H9 (cell line): Measurements from ENCODE around the gene NPLOC4. TPM values are rescaled to one million over a fixed set of nuclear protein-coding genes. Genes with fewer than 3 reads are reported as not detected.

ENCODE experiments used
- DNase-seq: peaks from one replicate; pipeline ENCODE4 v3.0.0-alpha.2; 2017
- H2AFZ ChIP-seq: one replicate; pipeline ENCODE4 v1.6.1; 2013; ENCODE audit warnings: mild to moderate bottlenecking, low read length, control low read depth, moderate library complexity
- H2AK5ac ChIP-seq: 2 replicates; pipeline ENCODE4 v1.6.1; 2013; ENCODE audit warnings: low read length, control low read depth, mixed read lengths; ENCODE audit not compliant: insufficient read length
- H2BK120ac ChIP-seq: one replicate; pipeline ENCODE4 v1.6.1; 2013; ENCODE audit warnings: low read depth, mild to moderate bottlenecking, low read length, control low read depth, inconsistent platforms; ENCODE audit not compliant: poor library complexity, severe bottlenecking
- H2BK12ac ChIP-seq: 2 replicates; pipeline ENCODE4 v1.6.1; 2013; ENCODE audit warnings: low read length, control low read depth, mixed read lengths, low read depth; ENCODE audit not compliant: insufficient read length
- H2BK15ac ChIP-seq: 2 replicates; pipeline ENCODE4 v1.6.1; 2013; ENCODE audit warnings: low read depth, low read length, control low read depth
- H2BK20ac ChIP-seq: one replicate; pipeline ENCODE4 v1.6.1; 2013; ENCODE audit warnings: low read depth, mild to moderate bottlenecking, low read length, control low read depth, inconsistent platforms; ENCODE audit not compliant: poor library complexity, severe bottlenecking
- H2BK5ac ChIP-seq: 2 replicates; pipeline ENCODE4 v1.6.1; 2013; ENCODE audit warnings: low read length, control low read depth, mixed read lengths; ENCODE audit not compliant: insufficient read length
- H3K14ac ChIP-seq: 2 replicates; pipeline ENCODE4 v1.6.1; 2013; ENCODE audit warnings: low read length, control low read depth; ENCODE audit not compliant: insufficient read depth
- H3K18ac ChIP-seq: 2 replicates; pipeline ENCODE4 v1.6.1; 2013; ENCODE audit warnings: low read depth, mild to moderate bottlenecking, mixed read lengths, low read length, control low read depth; ENCODE audit not compliant: insufficient read length
- H3K23ac ChIP-seq: 2 replicates; pipeline ENCODE4 v1.6.1; 2013; ENCODE audit warnings: low read length, control low read depth, mixed read lengths, low read depth; ENCODE audit not compliant: insufficient read length
- H3K23me2 ChIP-seq: 2 replicates; pipeline ENCODE4 v1.6.1; 2013; ENCODE audit warnings: low read depth, mild to moderate bottlenecking, mixed read lengths, low read length, control low read depth; ENCODE audit not compliant: insufficient read length, poor library complexity, severe bottlenecking
- H3K27ac ChIP-seq: 2 replicates; pipeline ENCODE4 v1.5.1; 2013; ENCODE audit warnings: low read length, control low read depth, mixed read lengths, low read depth; ENCODE audit not compliant: insufficient read length
- H3K27me3 ChIP-seq: 2 replicates; pipeline ENCODE4 v1.6.1; 2013; ENCODE audit warnings: low read length, control low read depth, inconsistent platforms; ENCODE audit not compliant: insufficient read depth
- H3K4ac ChIP-seq: 2 replicates; pipeline ENCODE4 v1.6.1; 2013; ENCODE audit warnings: low read depth, mild to moderate bottlenecking, control low read depth, inconsistent platforms, low read length, moderate library complexity
- H3K4me1 ChIP-seq: 2 replicates; pipeline ENCODE4 v1.6.1; 2013; ENCODE audit warnings: low read length, control low read depth, inconsistent platforms; ENCODE audit not compliant: insufficient read depth
- H3K4me2 ChIP-seq: 2 replicates; pipeline ENCODE4 v1.6.1; 2013; ENCODE audit warnings: low read length, control low read depth, mixed read lengths; ENCODE audit not compliant: insufficient read length, insufficient read depth
- H3K56ac ChIP-seq: 2 replicates; pipeline ENCODE4 v1.6.1; 2013; ENCODE audit warnings: low read depth, mild to moderate bottlenecking, mixed read lengths, low read length, control low read depth; ENCODE audit not compliant: insufficient read length
- H3K79me1 ChIP-seq: 2 replicates; pipeline ENCODE4 v1.6.1; 2013; ENCODE audit warnings: low read depth, mild to moderate bottlenecking, moderate library complexity, low read length, control low read depth, inconsistent platforms; ENCODE audit not compliant: insufficient read depth, poor library complexity, severe bottlenecking
- H3K79me2 ChIP-seq: 2 replicates; pipeline ENCODE4 v1.6.1; 2013; ENCODE audit warnings: low read length, control low read depth, inconsistent platforms; ENCODE audit not compliant: insufficient read depth
- H3K9ac ChIP-seq: 2 replicates; pipeline ENCODE4 v1.6.1; 2013; ENCODE audit warnings: low read length, control low read depth, mixed read lengths; ENCODE audit not compliant: insufficient read length; ENCODE audit errors: extremely low read depth
- H3K9me3 ChIP-seq: one replicate; pipeline ENCODE4 v1.6.1; 2013; ENCODE audit warnings: low read depth, low read length, inconsistent platforms; ENCODE audit not compliant: control insufficient read depth
- H3T11ph ChIP-seq: one replicate; pipeline ENCODE4 v1.6.1; 2013; ENCODE audit warnings: mild to moderate bottlenecking, low read length, control low read depth, inconsistent platforms
- H4K20me1 ChIP-seq: one replicate; pipeline ENCODE4 v1.6.1; 2013; ENCODE audit not compliant: control insufficient read depth, insufficient read length, insufficient read depth
- H4K5ac ChIP-seq: 2 replicates; pipeline ENCODE4 v1.6.1; 2013; ENCODE audit warnings: low read depth, mild to moderate bottlenecking, mixed read lengths, low read length, control low read depth; ENCODE audit not compliant: insufficient read length
- H4K8ac ChIP-seq: replicated peaks from 2 replicates; pipeline ENCODE4 v1.6.1; 2013; ENCODE audit warnings: low read length, control low read depth, mixed read lengths, low read depth; ENCODE audit not compliant: insufficient read length
- H4K91ac ChIP-seq: 2 replicates; pipeline ENCODE4 v1.6.1; 2013; ENCODE audit warnings: low read depth, mild to moderate bottlenecking, moderate library complexity, mixed read lengths, low read length, control low read depth; ENCODE audit not compliant: insufficient read length
- H3K27ac Mint-ChIP-seq, 3 experiments: 2 replicates in 2 of 3; 3 replicates in 1 of 3; pipeline ENCODE4 v1.8.0; 2020 to 2021; ENCODE audit warnings: mixed read lengths in 3 of 3, mild to moderate bottlenecking in 1 of 3, moderate library complexity in 1 of 3
- H3K27me3 Mint-ChIP-seq: 2 replicates; pipeline ENCODE4 v1.8.0; 2021; ENCODE audit warnings: low read depth, mild to moderate bottlenecking, moderate library complexity, mixed read lengths
- H3K36me3 Mint-ChIP-seq, 3 experiments: 2 replicates in 2 of 3; 3 replicates in 1 of 3; pipeline ENCODE4 v1.8.0; 2020 to 2021; ENCODE audit warnings: low read depth in 3 of 3, mixed read lengths in 3 of 3; ENCODE audit not compliant: insufficient read depth in 1 of 3
- H3K4me1 Mint-ChIP-seq, 2 experiments: 2 replicates each; pipeline ENCODE4 v1.8.0; 2020; ENCODE audit warnings: mixed read lengths in 2 of 2
- H3K4me3 Mint-ChIP-seq, 2 experiments: 2 replicates in 1 of 2; 3 replicates in 1 of 2; pipeline ENCODE4 v1.8.0; 2020 to 2021; ENCODE audit warnings: mild to moderate bottlenecking in 2 of 2, mixed read lengths in 2 of 2, moderate library complexity in 1 of 2
- H3K9me3 Mint-ChIP-seq, 2 experiments: 2 replicates in 1 of 2; 3 replicates in 1 of 2; pipeline ENCODE4 v1.8.0; 2020; ENCODE audit warnings: mild to moderate bottlenecking in 2 of 2, mixed read lengths in 2 of 2, moderate library complexity in 1 of 2
- CTCF ChIP-seq: fragments of 200-600 bp; sonication (generic); conservative IDR thresholded peaks from 3 replicates; pipeline ENCODE4 v1.8.0; 2021; ENCODE audit warnings: antibody characterized with exemption, mild to moderate bottlenecking
- WGBS: extraction: QIAGEN DNeasy Blood & Tissue Kit; methylation state at CpG from one replicate; pipeline ENCODE4 v1.1.7; 2013; ENCODE audit warnings: missing lambda C conversion rate, low lambda C conversion rate, mixed read lengths; ENCODE audit not compliant: insufficient read length; ENCODE audit errors: extremely low coverage; 5-methylcytosine and 5-hydroxymethylcytosine counted together
- total RNA-seq: library from RNA; stranded (reverse); gene quantifications from 2 replicates; pipeline ENCODE4 v1.2.1, GENCODE V29; 2021

NPLOC4 gene
- total RNA-seq, 1 experiment from 2014 or later: 103 TPM

GRCh38 chr17:81683584-81684441 lies 46.9 kb upstream of the NPLOC4 start, which contains the start of the genes ARL16 and HGS:
ARL16 (minus strand) TSS chr17:81683797; CDS start chr17:81683753, 44 bp downstream.
HGS (plus strand) TSS chr17:81684011; CDS start chr17:81684067, 56 bp downstream.
- H3K18ac ChIP-seq: no peak within 1 kb of the TSS
- peaks cover 9% of the 10 kb centered on the region; the same call in 1 of the 2 replicates for H3K79me2 ChIP-seq
- no peak within 1 kb of the TSS for H3K4ac ChIP-seq
- no peak within 1 kb of the TSS for H4K8ac ChIP-seq
- H3K56ac ChIP-seq: no peak within 1 kb of the TSS
- peak within 1 kb of the TSS; percentile 92 for H3K4me2 ChIP-seq
- no peak within 1 kb of the TSS for H2AK5ac ChIP-seq
- Mint-ChIP-seq H3K4me1 (peaks cover 14 to 20% of the 10 kb centered on the region in 2 experiments), H3K27me3 (no peaks in the 10 kb centered on the region), H3K36me3 (peaks cover 16 to 44% (median 38%) of the 10 kb centered on the region in 3 experiments), H3K9me3 (no peaks in the 10 kb centered on the region), H3K27ac (peak within 1 kb of the TSS; percentile 26 to 87 (median 81); a peak in 6 of 7 replicates), H3K4me3 (peak within 1 kb of the TSS; percentile 86 to 89)
- H4K91ac ChIP-seq: no peak within 1 kb of the TSS
- no peaks in the 10 kb centered on the region for H3K9me3 ChIP-seq
- H3K79me1 ChIP-seq: peaks cover 8% of the 10 kb centered on the region
- no peak within 1 kb of the TSS for H2BK5ac ChIP-seq
- no peak for TF ChIP-seq CTCF
- WGBS: no CpG with 5 or more reads among the region's 112 CpGs
- no peak within 1 kb of the TSS for H3T11ph ChIP-seq
- H3K27ac ChIP-seq: no peak within 1 kb of the TSS
- peak within 1 kb of the TSS; percentile 60; the same call in 1 of the 2 replicates for H3K14ac ChIP-seq
- H2BK120ac ChIP-seq: no peak within 1 kb of the TSS
- peak within 1 kb of the TSS; percentile 71 for H3K9ac ChIP-seq
- H2BK20ac ChIP-seq: no peak within 1 kb of the TSS
- H3K27me3 ChIP-seq: no peaks in the 10 kb centered on the region
- H2BK12ac ChIP-seq: no peak within 1 kb of the TSS
- no peak within 1 kb of the TSS for H3K23ac ChIP-seq
- H3K4me1 ChIP-seq: no peaks in the 10 kb centered on the region
- no peak within 1 kb of the TSS for H4K5ac ChIP-seq
- H2BK15ac ChIP-seq: no peak within 1 kb of the TSS
- H4K20me1 ChIP-seq: no peaks in the 10 kb centered on the region
- H2AFZ ChIP-seq: no peak within 1 kb of the TSS
- peak; percentile 99 for DNase-seq
- peaks cover 10% of the 10 kb centered on the region for H3K23me2 ChIP-seq
